Stimulated activated CD4-positive, alpha-beta T cell treated with anti-CD3 and anti-CD28 coated beads, Interleukin-4, amount 100 ng/mL, for 24 hours (primary cell): ENCODE measurements around the gene NEDD4L.
"Not testable (repeated sequence)": the region's sequence is repeated elsewhere in the genome, so short reads cannot be mapped to it uniquely, and the experiment has no call there.

Experiments
- DNase-seq: peaks from one replicate; pipeline ENCODE4 v3.0.0-alpha.2; 2020

NEDD4L gene

GRCh38 chr18:58408665-58409064, 364.6 kb downstream of the NEDD4L start:
- DNase-seq, result no peak

GRCh38 chr18:58409802-58410445, 365.9 kb downstream of the NEDD4L start:
- no peak for DNase-seq

GRCh38 chr18:58411323-58411722, 367.3 kb downstream of the NEDD4L start:
- no peak for DNase-seq

GRCh38 chr18:58412844-58413666, 369.0 kb downstream of the NEDD4L start:
- no peak for DNase-seq

GRCh38 chr18:58413667-58414628, 369.9 kb downstream of the NEDD4L start:
- no peak for DNase-seq

GRCh38 chr18:58416014-58416703, 372.1 kb downstream of the NEDD4L start:
- no peak for DNase-seq

GRCh38 chr18:58416704-58417683, 373.0 kb downstream of the NEDD4L start:
- DNase-seq, result no peak

- no peak for DNase-seq
Observed at GRCh38 chr18:58417752-58418151, 373.7 kb downstream of the NEDD4L start.

- DNase-seq, result no peak
Observed at GRCh38 chr18:58418361-58418760, 374.3 kb downstream of the NEDD4L start.

- no peak for DNase-seq
Observed at GRCh38 chr18:58419587-58420199, 375.7 kb downstream of the NEDD4L start.

- DNase-seq, result no peak
Observed at GRCh38 chr18:58426611-58427010, 382.6 kb downstream of the NEDD4L start.

GRCh38 chr18:58427321-58427720, 383.3 kb downstream of the NEDD4L start:
- no peak for DNase-seq

GRCh38 chr18:58429442-58429841, 385.4 kb downstream of the NEDD4L start:
- no peak for DNase-seq

GRCh38 chr18:58431215-58431614, 387.2 kb downstream of the NEDD4L start:
- DNase-seq, result no peak

- no peak for DNase-seq
Observed at GRCh38 chr18:58432050-58432727, 388.2 kb downstream of the NEDD4L start.

- DNase-seq, result not testable (repeated sequence)
Observed at GRCh38 chr18:58435221-58436005, 391.4 kb downstream of the NEDD4L start.

GRCh38 chr18:58438161-58438957, 394.3 kb downstream of the NEDD4L start:
- no peak for DNase-seq

- DNase-seq, result no peak
Observed at GRCh38 chr18:58438958-58439300, 394.9 kb downstream of the NEDD4L start.

GRCh38 chr18:58443671-58444070, 399.6 kb downstream of the NEDD4L start:
- no peak for DNase-seq
